Loucy (cell line): ENCODE results near the gene SEMA5A.

ENCODE experiments used
- H2AFZ ChIP-seq: fragments of 200-600 bp; sonication (generic); 2 replicates; pipeline ENCODE4 v1.6.0; 2016; ENCODE audit warnings: antibody characterized with exemption, mild to moderate bottlenecking, low read length, moderate library complexity
- H3F3A ChIP-seq: fragments of 200-600 bp; 2 replicates; pipeline ENCODE4 v1.6.0; 2016; ENCODE audit warnings: antibody characterized with exemption, low read depth, mild to moderate bottlenecking
- H3K27me3 ChIP-seq: fragments of 200-600 bp; sonication (generic); 2 replicates; pipeline ENCODE4 v1.6.1; 2014; ENCODE audit warnings: low read length, mild to moderate bottlenecking; ENCODE audit not compliant: insufficient read depth, poor library complexity, severe bottlenecking
- H3K36me3 ChIP-seq: fragments of 200-600 bp; sonication (generic); 2 replicates; pipeline ENCODE4 v1.6.1; 2016; ENCODE audit warnings: low read length; ENCODE audit not compliant: insufficient read depth
- H3K4me1 ChIP-seq: fragments of 200-600 bp; sonication (generic); 2 replicates; pipeline ENCODE4 v1.5.1; 2014; ENCODE audit warnings: low read length, mild to moderate bottlenecking; ENCODE audit not compliant: insufficient read depth, poor library complexity, severe bottlenecking
- H3K4me2 ChIP-seq: fragments of 200-600 bp; sonication (generic); 2 replicates; pipeline ENCODE4 v1.6.0; 2014; ENCODE audit warnings: antibody characterized with exemption, low read length, low read depth, mild to moderate bottlenecking; ENCODE audit not compliant: poor library complexity, severe bottlenecking
- H3K4me3 ChIP-seq: fragments of 200-600 bp; sonication (generic); 2 replicates; pipeline ENCODE4 v1.5.1; 2014; ENCODE audit warnings: low read length, mild to moderate bottlenecking, mixed read lengths; ENCODE audit not compliant: poor library complexity, severe bottlenecking
- H3K79me2 ChIP-seq: fragments of 200-600 bp; sonication (generic); 2 replicates; pipeline ENCODE4 v1.6.1; 2014; ENCODE audit warnings: low read length; ENCODE audit not compliant: insufficient read depth
- H3K9ac ChIP-seq: fragments of 200-600 bp; sonication (generic); 2 replicates; pipeline ENCODE4 v1.6.0; 2014; ENCODE audit warnings: mild to moderate bottlenecking, low read depth, low read length, moderate library complexity; ENCODE audit not compliant: poor library complexity, severe bottlenecking
- H3K9me2 ChIP-seq: fragments of 200-600 bp; sonication (generic); replicated peaks from 2 replicates; pipeline ENCODE4 v1.6.1; 2016; ENCODE audit warnings: low read depth, low read length, mixed read lengths
- H3K9me3 ChIP-seq: fragments of 200-600 bp; sonication (generic); 2 replicates; pipeline ENCODE4 v1.6.1; 2014; ENCODE audit warnings: mild to moderate bottlenecking, antibody characterized with exemption, low read length, low read depth; ENCODE audit not compliant: insufficient read depth
- H4K20me1 ChIP-seq: fragments of 200-600 bp; sonication (generic); 2 replicates; pipeline ENCODE4 v1.6.0; 2014; ENCODE audit warnings: antibody characterized with exemption, low read length, mild to moderate bottlenecking; ENCODE audit not compliant: insufficient read depth, poor library complexity, severe bottlenecking
- CTCF ChIP-seq: fragments of 200-600 bp; sonication (generic); conservative IDR thresholded peaks from 2 replicates; pipeline ENCODE4 v1.5.1; 2014; ENCODE audit warnings: mild to moderate bottlenecking, antibody characterized with exemption, low read length
- EZH2phosphoT487 ChIP-seq: fragments of 200-600 bp; IDR thresholded peaks from 2 replicates; pipeline ENCODE4 v1.6.1; 2018; ENCODE audit warnings: antibody characterized with exemption, mild to moderate bottlenecking, moderate library complexity, borderline replicate concordance

Gene SEMA5A

GRCh38 chr5:9165546-9165945 lies 380.3 kb downstream of the SEMA5A start:
- H3K9ac ChIP-seq: no peak overlapping the region
- no peaks in the 10 kb centered on the region for H4K20me1 ChIP-seq
- no peaks in the 10 kb centered on the region for H3F3A ChIP-seq
- no peaks in the 10 kb centered on the region for H3K79me2 ChIP-seq
- no peaks in the 10 kb centered on the region for H3K9me2 ChIP-seq
- no peaks in the 10 kb centered on the region for H3K9me3 ChIP-seq
- H2AFZ ChIP-seq: no peak overlapping the region
- no peak overlapping the region for H3K4me3 ChIP-seq
- no peak overlapping the region for H3K4me2 ChIP-seq
- H3K4me1 ChIP-seq: no peaks in the 10 kb centered on the region
- TF ChIP-seq EZH2phosphoT487: no peak
- TF ChIP-seq CTCF: no peak
- no peaks in the 10 kb centered on the region for H3K27me3 ChIP-seq
- H3K36me3 ChIP-seq: no peaks in the 10 kb centered on the region

- H3K9me3 ChIP-seq: no peaks in the 10 kb centered on the region
- TF ChIP-seq EZH2phosphoT487 (no peak), CTCF (no peak)
- H3K79me2 ChIP-seq: no peaks in the 10 kb centered on the region
- no peaks in the 10 kb centered on the region for H3K4me1 ChIP-seq
- no peak overlapping the region for H3K9ac ChIP-seq
- no peaks in the 10 kb centered on the region for H4K20me1 ChIP-seq
- H2AFZ ChIP-seq: no peak overlapping the region
- no peaks in the 10 kb centered on the region for H3K27me3 ChIP-seq
- H3K9me2 ChIP-seq: no peaks in the 10 kb centered on the region
- H3K36me3 ChIP-seq: no peaks in the 10 kb centered on the region
- no peaks in the 10 kb centered on the region for H3F3A ChIP-seq
- H3K4me3 ChIP-seq: no peak overlapping the region
- H3K4me2 ChIP-seq: no peak overlapping the region
These were observed 385.1 kb downstream of the SEMA5A start for GRCh38 chr5:9160747-9161146.

GRCh38 chr5:9157811-9158210 lies 388.1 kb downstream of the SEMA5A start:
- H3F3A ChIP-seq: no peaks in the 10 kb centered on the region
- H2AFZ ChIP-seq: no peak overlapping the region
- no peaks in the 10 kb centered on the region for H3K36me3 ChIP-seq
- H3K4me3 ChIP-seq: no peak overlapping the region
- no peaks in the 10 kb centered on the region for H3K79me2 ChIP-seq
- no peaks in the 10 kb centered on the region for H3K9me2 ChIP-seq
- no peak overlapping the region for H3K9ac ChIP-seq
- H3K27me3 ChIP-seq: no peaks in the 10 kb centered on the region
- H3K9me3 ChIP-seq: no peaks in the 10 kb centered on the region
- H3K4me2 ChIP-seq: no peak overlapping the region
- H3K4me1 ChIP-seq: no peaks in the 10 kb centered on the region
- TF ChIP-seq EZH2phosphoT487: no peak
- TF ChIP-seq CTCF: no peak
- H4K20me1 ChIP-seq: no peaks in the 10 kb centered on the region
